ENCODE measurements around the gene ZFYVE28.
A peak's percentile ranks its signal among the peaks of the same experiment; 100 is the strongest.

The ZFYVE28 gene

GRCh38 chr4:2262944-2263250 lies 155.5 kb downstream of the ZFYVE28 start:
- Histone ChIP-seq H3K36me3 (ENCODE audit: control insufficient read depth, insufficient read depth, low read length) (no peaks in the 10 kb centered on the region), H3K27me3 (ENCODE audit: control insufficient read depth, insufficient read depth, low read length) (no peaks in the 10 kb centered on the region), H3K4me3 (ENCODE audit: low read length) (peak overlapping the region; percentile 63), H3K9me3 (ENCODE audit: control insufficient read depth, low read length) (no peaks in the 10 kb centered on the region), H3K4me1 (ENCODE audit: control insufficient read depth, insufficient read depth, low read length) (peaks cover 25% of the 10 kb centered on the region), H3K9ac (ENCODE audit: low read length) (peak overlapping the region; percentile 72)

DNA sequence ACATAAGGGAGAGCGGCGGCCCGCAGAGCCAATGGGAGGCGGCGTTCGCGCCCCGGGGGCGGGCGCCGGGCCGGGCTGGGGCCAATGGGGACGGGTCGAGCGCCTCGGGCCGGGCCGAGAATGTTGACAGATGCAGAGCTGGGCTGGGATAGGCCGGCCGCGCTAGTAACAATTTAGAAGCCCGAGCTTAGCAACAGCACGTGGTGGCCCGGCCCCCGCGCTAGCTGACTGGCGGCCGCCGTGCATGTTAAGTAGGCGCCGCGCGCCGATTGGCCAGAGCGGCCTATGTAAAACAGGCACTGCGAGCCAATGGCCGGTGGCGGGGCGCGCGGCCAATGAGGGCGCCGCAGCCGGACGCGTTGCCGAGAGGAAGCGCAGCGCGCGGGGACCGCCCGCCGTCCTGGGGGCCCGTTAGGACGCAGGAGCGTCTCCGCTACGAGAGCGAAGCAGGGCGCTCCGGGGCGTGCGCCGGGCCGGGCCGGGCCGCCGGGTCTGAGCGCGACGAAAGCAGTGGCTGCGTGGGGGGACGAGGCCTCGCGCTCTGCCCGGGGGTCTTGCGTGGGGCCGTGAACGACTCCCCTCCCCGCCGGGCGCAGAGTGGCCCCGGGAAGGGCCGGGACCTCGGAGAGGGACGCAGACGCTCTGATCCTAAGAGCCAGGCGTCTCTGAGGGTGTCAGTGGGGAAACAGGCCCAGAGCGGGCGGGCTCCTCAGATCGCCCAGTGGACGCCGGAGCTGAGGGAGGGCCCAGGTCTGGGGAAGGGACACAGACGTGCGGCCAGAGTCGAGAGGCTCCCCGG lies 156.1 kb downstream of the ZFYVE28 start:
- peaks cover 28% of the 10 kb centered on the region for H3K4me1 ChIP-seq (ENCODE audit: control insufficient read depth, insufficient read depth, low read length)
- H3K36me3 ChIP-seq (ENCODE audit: control insufficient read depth, insufficient read depth, low read length) = no peaks in the 10 kb centered on the region
- H3K9ac ChIP-seq (ENCODE audit: low read length) = peak overlapping the region; percentile 72
- H3K4me3 ChIP-seq (ENCODE audit: low read length) = peak overlapping the region; percentile 63
- H3K9me3 ChIP-seq (ENCODE audit: control insufficient read depth, low read length) = no peaks in the 10 kb centered on the region
- no peaks in the 10 kb centered on the region for H3K27me3 ChIP-seq (ENCODE audit: control insufficient read depth, insufficient read depth, low read length)

- Histone ChIP-seq H3K4me1 (ENCODE audit: control insufficient read depth, insufficient read depth, low read length) (peaks cover 34% of the 10 kb centered on the region), H3K27me3 (ENCODE audit: control insufficient read depth, insufficient read depth, low read length) (no peaks in the 10 kb centered on the region), H3K36me3 (ENCODE audit: control insufficient read depth, insufficient read depth, low read length) (no peaks in the 10 kb centered on the region), H3K4me3 (ENCODE audit: low read length) (peak within 1 kb of the TSS; percentile 63), H3K9ac (ENCODE audit: low read length) (peak within 1 kb of the TSS; percentile 78), H3K9me3 (ENCODE audit: control insufficient read depth, low read length) (no peaks in the 10 kb centered on the region)
Measured at GRCh38 chr4:2261853-2262144, 156.6 kb downstream of the ZFYVE28 start, which contains the start of gene MXD4. TSS of gene MXD4 (minus strand) at chr4:2262109. CDS start at chr4:2261980, 129 bp downstream.

DNA sequence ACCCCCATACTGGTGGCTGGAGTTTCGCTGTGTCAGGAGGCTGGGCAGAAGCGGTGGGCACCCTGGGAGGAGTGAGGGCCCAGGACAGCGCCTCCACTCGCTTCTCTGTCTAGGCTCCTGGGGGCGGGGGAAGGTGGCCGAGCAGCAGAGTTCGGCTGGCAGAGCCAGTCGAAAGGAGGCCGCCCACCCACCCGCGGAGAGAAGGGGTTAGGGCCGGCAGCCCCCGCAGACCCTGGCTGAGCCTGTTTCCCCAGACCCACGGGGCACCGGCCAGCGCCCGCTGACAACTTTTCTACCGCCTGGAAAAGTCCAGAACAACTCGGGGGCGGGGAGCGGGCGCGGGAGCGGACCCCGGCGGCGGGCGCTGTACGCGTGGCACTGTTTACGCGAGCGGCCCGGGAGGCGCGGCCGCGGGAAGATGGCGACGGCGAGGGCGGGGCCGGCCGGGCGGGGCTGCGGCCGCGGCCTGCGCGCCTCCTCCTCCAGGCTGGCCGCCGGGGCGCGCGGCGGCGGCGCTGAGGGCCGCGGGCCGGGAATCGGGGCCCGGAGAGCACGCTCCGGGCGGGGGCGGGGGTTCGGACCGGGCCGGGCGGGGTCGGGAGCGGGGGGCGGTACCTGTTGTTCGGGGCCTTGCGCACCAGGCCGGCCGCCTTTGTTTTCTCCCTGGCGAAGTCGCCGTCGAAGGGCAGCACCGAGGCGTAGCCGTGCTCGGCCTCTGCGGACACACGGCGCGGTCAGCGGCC lies 157.2 kb downstream of the ZFYVE28 start:
- peak overlapping the region; percentile 78 for H3K9ac ChIP-seq (ENCODE audit: low read length)
- H3K4me1 ChIP-seq (ENCODE audit: control insufficient read depth, insufficient read depth, low read length) = peaks cover 39% of the 10 kb centered on the region
- no peaks in the 10 kb centered on the region for H3K27me3 ChIP-seq (ENCODE audit: control insufficient read depth, insufficient read depth, low read length)
- no peaks in the 10 kb centered on the region for H3K9me3 ChIP-seq (ENCODE audit: control insufficient read depth, low read length)
- peak overlapping the region; percentile 51 for H3K4me3 ChIP-seq (ENCODE audit: low read length)
- H3K36me3 ChIP-seq (ENCODE audit: control insufficient read depth, insufficient read depth, low read length) = no peaks in the 10 kb centered on the region

DNA sequence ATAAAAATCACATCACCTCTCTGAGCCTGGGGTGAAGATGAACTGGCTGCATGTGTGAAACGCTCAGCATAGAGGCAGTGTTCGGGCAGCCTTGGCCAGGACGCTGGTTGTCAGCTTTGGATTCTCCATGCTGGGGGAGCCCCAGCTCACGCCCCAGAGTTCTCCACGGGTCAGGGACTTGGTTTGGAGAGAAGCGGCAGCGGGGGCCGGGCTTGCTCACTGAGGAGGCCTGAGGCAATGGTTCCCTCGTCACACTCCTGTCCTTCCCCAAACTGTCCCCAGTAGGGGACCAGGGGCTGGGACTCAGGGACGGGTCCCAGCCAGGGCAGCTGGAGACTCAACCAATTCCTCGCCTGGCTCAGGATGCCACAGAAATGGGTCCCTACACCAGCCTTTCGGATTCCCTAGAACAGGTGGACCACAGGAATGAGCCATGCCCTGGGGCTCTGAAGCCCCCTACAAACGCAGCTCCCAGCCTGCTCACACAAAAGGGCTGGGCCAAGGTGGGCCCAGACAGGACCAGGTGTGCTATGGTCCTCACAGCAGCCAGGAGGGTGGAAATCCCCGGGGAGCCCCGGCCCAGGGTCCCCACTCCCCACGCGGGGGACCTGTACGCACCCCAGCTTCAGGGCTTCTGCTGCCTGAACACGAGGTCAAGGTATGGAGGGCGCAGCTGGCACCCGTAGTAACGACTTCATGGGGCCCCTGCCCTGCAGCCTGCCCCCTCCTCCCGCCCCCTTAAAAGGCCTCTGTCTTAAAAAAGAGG lies 157.9 kb downstream of the ZFYVE28 start:
- H3K27me3 ChIP-seq (ENCODE audit: control insufficient read depth, insufficient read depth, low read length) = no peaks in the 10 kb centered on the region
- peak overlapping the region; percentile 78 for H3K9ac ChIP-seq (ENCODE audit: low read length)
- peak overlapping the region; percentile 51 for H3K4me3 ChIP-seq (ENCODE audit: low read length)
- H3K36me3 ChIP-seq (ENCODE audit: control insufficient read depth, insufficient read depth, low read length) = no peaks in the 10 kb centered on the region
- no peaks in the 10 kb centered on the region for H3K9me3 ChIP-seq (ENCODE audit: control insufficient read depth, low read length)
- H3K4me1 ChIP-seq (ENCODE audit: control insufficient read depth, insufficient read depth, low read length) = peaks cover 45% of the 10 kb centered on the region

DNA sequence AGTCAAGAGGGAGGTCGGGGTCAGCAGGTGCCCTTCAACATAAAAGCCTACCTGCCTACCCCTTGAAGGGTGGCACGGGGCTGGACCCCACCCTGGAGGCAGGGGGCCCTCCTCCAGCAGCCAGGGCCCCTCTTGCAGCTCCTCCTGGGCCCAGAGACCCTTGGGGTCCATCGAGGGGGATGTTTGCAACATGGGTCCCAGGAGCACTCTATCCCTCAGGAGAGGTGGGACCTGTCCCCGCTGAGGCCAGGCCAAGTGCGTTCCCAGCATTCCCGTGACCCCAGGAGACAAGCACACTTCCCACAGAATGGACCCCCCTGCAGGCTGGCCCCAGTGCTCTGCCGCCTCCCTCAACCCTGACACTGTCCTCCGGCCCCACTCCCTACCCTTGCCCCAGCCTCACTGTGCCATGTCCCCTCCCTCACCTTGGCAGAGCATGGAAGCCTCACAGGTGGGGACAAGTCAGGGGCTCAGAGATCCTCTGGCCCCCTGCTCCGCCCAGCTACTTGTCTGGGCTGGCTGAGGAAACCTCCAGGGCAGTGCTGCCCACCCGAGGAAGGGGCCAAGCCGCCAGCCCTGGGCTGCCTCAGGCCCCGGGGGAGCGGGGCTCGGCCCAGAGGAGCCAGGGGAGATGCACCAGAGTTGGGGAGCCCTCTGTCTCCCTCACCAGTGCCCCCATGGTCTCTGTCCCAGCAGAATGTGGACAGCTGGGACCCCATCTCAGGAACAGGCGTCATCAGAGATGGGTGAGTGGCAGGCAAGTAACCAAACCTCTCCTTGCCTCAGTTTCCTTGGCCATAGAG lies 158.7 kb downstream of the ZFYVE28 start:
- Histone ChIP-seq H3K36me3 (ENCODE audit: control insufficient read depth, insufficient read depth, low read length) (no peaks in the 10 kb centered on the region), H3K4me1 (ENCODE audit: control insufficient read depth, insufficient read depth, low read length) (peaks cover 45% of the 10 kb centered on the region), H3K4me3 (ENCODE audit: low read length) (no peak overlapping the region), H3K9ac (ENCODE audit: low read length) (peak overlapping the region; percentile 78), H3K27me3 (ENCODE audit: control insufficient read depth, insufficient read depth, low read length) (no peaks in the 10 kb centered on the region), H3K9me3 (ENCODE audit: control insufficient read depth, low read length) (no peaks in the 10 kb centered on the region)

GRCh38 chr4:2259036-2259540 lies 159.4 kb downstream of the ZFYVE28 start:
- Histone ChIP-seq H3K4me3 (ENCODE audit: low read length) (no peak overlapping the region), H3K9ac (ENCODE audit: low read length) (no peak overlapping the region), H3K27me3 (ENCODE audit: control insufficient read depth, insufficient read depth, low read length) (no peaks in the 10 kb centered on the region), H3K36me3 (ENCODE audit: control insufficient read depth, insufficient read depth, low read length) (no peaks in the 10 kb centered on the region), H3K9me3 (ENCODE audit: control insufficient read depth, low read length) (no peaks in the 10 kb centered on the region), H3K4me1 (ENCODE audit: control insufficient read depth, insufficient read depth, low read length) (peaks cover 45% of the 10 kb centered on the region)

DNA sequence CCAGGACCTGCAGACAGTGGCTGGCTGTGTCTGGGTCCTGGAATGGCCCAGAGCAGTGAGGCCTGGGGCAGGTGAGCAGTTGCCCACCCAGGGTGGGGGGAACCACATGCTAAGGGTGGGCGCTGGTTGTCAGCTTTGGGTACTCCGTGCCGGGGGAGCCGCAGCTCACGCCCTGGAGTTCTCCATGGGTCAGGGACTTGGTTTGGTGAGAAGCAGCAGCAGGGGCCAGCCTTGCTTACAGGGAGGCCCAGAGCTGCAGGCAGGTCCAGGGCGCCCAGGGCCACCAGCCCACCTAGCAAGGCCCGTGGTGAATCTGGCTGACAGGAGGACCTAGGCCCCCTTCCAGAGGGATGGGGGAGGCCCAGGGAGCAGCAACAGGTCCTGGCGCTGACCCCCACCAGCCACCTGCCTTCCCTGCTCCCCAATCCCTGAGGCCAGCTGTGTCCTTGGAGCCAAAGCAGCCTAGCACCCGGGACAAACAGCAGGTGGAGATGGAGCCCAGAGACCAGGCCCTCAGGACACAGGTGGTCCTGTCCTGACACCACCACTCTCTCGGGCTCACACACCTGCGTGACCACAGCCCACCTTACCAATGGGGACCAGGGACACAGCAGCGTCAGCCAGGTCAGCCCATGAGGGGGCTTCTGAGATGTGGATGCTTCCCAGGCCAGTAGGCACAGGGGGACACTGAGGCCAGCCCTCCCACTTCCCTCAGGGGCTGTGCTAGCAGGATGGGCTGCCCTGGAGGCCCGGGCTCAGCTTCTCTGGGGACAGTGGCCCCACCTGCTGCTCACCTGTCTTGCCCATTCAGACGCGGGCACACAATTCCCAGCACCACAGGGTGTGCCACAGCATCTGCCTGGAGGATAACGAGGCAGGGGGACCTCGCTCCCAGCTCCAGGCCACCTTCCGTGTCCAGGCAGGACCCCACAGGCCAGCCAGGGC lies 160.1 kb downstream of the ZFYVE28 start:
- H3K9me3 ChIP-seq (ENCODE audit: control insufficient read depth, low read length) = no peaks in the 10 kb centered on the region
- no peak overlapping the region for H3K9ac ChIP-seq (ENCODE audit: low read length)
- H3K27me3 ChIP-seq (ENCODE audit: control insufficient read depth, insufficient read depth, low read length) = no peaks in the 10 kb centered on the region
- no peaks in the 10 kb centered on the region for H3K36me3 ChIP-seq (ENCODE audit: control insufficient read depth, insufficient read depth, low read length)
- H3K4me1 ChIP-seq (ENCODE audit: control insufficient read depth, insufficient read depth, low read length) = peaks cover 45% of the 10 kb centered on the region
- H3K4me3 ChIP-seq (ENCODE audit: low read length) = no peak overlapping the region

- no peaks in the 10 kb centered on the region for H3K27me3 ChIP-seq (ENCODE audit: control insufficient read depth, insufficient read depth, low read length)
- no peak overlapping the region for H3K9ac ChIP-seq (ENCODE audit: low read length)
- no peak overlapping the region for H3K4me3 ChIP-seq (ENCODE audit: low read length)
- H3K36me3 ChIP-seq (ENCODE audit: control insufficient read depth, insufficient read depth, low read length) = no peaks in the 10 kb centered on the region
- peaks cover 40% of the 10 kb centered on the region for H3K4me1 ChIP-seq (ENCODE audit: control insufficient read depth, insufficient read depth, low read length)
- no peaks in the 10 kb centered on the region for H3K9me3 ChIP-seq (ENCODE audit: control insufficient read depth, low read length)
Measured at GRCh38 chr4:2257361-2258081, 160.9 kb downstream of the ZFYVE28 start.

DNA sequence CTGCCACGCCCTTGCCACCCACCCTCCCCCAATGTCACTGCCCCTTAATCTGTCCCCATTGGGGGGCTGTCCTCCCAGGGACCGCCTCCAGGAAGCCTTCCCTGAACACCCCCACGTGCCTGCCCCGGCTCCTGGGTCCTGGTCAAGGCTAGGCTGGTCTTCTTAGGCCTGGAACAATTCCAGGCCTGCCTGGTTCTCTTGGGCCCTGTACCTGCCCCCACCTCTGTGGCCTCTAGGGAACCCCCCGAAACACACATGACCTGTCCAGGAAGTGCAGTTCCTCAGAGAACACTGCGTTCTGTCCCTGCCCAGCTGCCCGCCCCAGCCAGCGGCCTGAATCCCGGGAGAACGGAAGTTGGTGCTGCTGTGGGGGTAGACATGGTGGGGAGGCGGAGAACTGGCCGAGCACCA lies 161.7 kb downstream of the ZFYVE28 start:
- Histone ChIP-seq H3K4me1 (ENCODE audit: control insufficient read depth, insufficient read depth, low read length) (peaks cover 40% of the 10 kb centered on the region), H3K27me3 (ENCODE audit: control insufficient read depth, insufficient read depth, low read length) (no peaks in the 10 kb centered on the region), H3K9me3 (ENCODE audit: control insufficient read depth, low read length) (no peaks in the 10 kb centered on the region), H3K36me3 (ENCODE audit: control insufficient read depth, insufficient read depth, low read length) (no peaks in the 10 kb centered on the region), H3K4me3 (ENCODE audit: low read length) (no peak overlapping the region), H3K9ac (ENCODE audit: low read length) (no peak overlapping the region)

All from mucosa of stomach (tissue), 1 donor.